Liver (tissue), 9 donors: Measurements from ENCODE around the gene FOXL1. TPM values are rescaled to one million over a fixed set of nuclear protein-coding genes. Genes with fewer than 3 reads are reported as not detected.
A peak's percentile ranks its signal among the peaks of the same experiment; 100 is the strongest.

Experiments
- DNase-seq: peaks from one replicate; pipeline ENCODE4 v3.0.0-alpha.2; 2017; ENCODE audit warnings: low spot score
- H3K27ac ChIP-seq, 2 donors: one replicate each; pipeline ENCODE4 v1.7.0; 2013; ENCODE audit warnings: inconsistent platforms in 2 of 2, low read length in 2 of 2, control low read depth in 1 of 2, low read depth in 1 of 2, mild to moderate bottlenecking in 1 of 2
- H3K27me3 ChIP-seq, 4 donors: one replicate each; pipeline versions ENCODE4 v1.6.1 to v1.7.0; 2013; ENCODE audit warnings: low read length in 3 of 4, inconsistent platforms in 1 of 4, mild to moderate bottlenecking in 1 of 4, moderate library complexity in 1 of 4; ENCODE audit not compliant: control insufficient read depth in 4 of 4, insufficient read depth in 4 of 4
- H3K36me3 ChIP-seq, 4 donors: one replicate each; pipeline versions ENCODE4 v1.6.1 to v1.7.0; 2013; ENCODE audit warnings: low read length in 3 of 4, mild to moderate bottlenecking in 3 of 4, low read depth in 1 of 4, moderate library complexity in 1 of 4; ENCODE audit not compliant: control insufficient read depth in 4 of 4, insufficient read depth in 3 of 4
- H3K4me1 ChIP-seq, 4 donors: one replicate each; pipeline versions ENCODE4 v1.6.1 to v1.7.0; 2013; ENCODE audit warnings: low read length in 3 of 4, mild to moderate bottlenecking in 3 of 4, moderate library complexity in 1 of 4; ENCODE audit not compliant: control insufficient read depth in 4 of 4, insufficient read depth in 4 of 4
- H3K4me3 ChIP-seq, 3 donors: one replicate each; pipeline versions ENCODE4 v1.6.1 to v1.7.0; 2013; ENCODE audit warnings: low read length in 3 of 3, control low read depth in 1 of 3, low read depth in 1 of 3, mild to moderate bottlenecking in 1 of 3
- H3K9ac ChIP-seq, 2 donors: one replicate each; pipeline ENCODE4 v1.7.0; 2013; ENCODE audit warnings: low read length in 2 of 2, mild to moderate bottlenecking in 2 of 2, moderate library complexity in 2 of 2, control low read depth in 1 of 2, low read depth in 1 of 2
- H3K9me3 ChIP-seq, 4 donors: one replicate each; pipeline versions ENCODE4 v1.6.1 to v1.7.0; 2013; ENCODE audit warnings: low read length in 3 of 4; ENCODE audit not compliant: control insufficient read depth in 4 of 4
- EGR1 ChIP-seq, 2 donors: IDR thresholded peaks; 2 replicates each; pipeline ENCODE4 v1.6.1; 2016 to 2018; ENCODE audit warnings: antibody characterized with exemption in 2 of 2, low read depth in 2 of 2
- FOXA1 ChIP-seq: IDR thresholded peaks from 2 replicates; pipeline ENCODE4 v1.6.1; 2016; ENCODE audit warnings: antibody characterized with exemption
- FOXA2 ChIP-seq: IDR thresholded peaks from 2 replicates; pipeline ENCODE4 v1.6.1; 2016; ENCODE audit warnings: antibody characterized with exemption
- HNF4A ChIP-seq, 2 donors: conservative IDR thresholded peaks; 2 replicates each; pipeline ENCODE4 v1.6.1; 2016; ENCODE audit warnings: antibody characterized with exemption in 2 of 2, mild to moderate bottlenecking in 2 of 2
- HNF4G ChIP-seq: IDR thresholded peaks from 2 replicates; pipeline ENCODE4 v1.6.1; 2016; ENCODE audit warnings: antibody characterized with exemption
- JUND ChIP-seq, 2 donors: IDR thresholded peaks; 2 replicates each; pipeline ENCODE4 v1.6.1; 2016; ENCODE audit warnings: antibody characterized with exemption in 2 of 2
- NR2F2 ChIP-seq: IDR thresholded peaks from 2 replicates; pipeline ENCODE4 v1.6.1; 2016; ENCODE audit warnings: antibody characterized with exemption
- RAD21 ChIP-seq, 2 donors: IDR thresholded peaks; 2 replicates each; pipeline ENCODE4 v1.6.1; 2016; ENCODE audit warnings: antibody characterized with exemption in 2 of 2, mild to moderate bottlenecking in 2 of 2
- SP1 ChIP-seq: IDR thresholded peaks from 2 replicates; pipeline ENCODE4 v1.6.1; 2018; ENCODE audit warnings: antibody characterized with exemption, mild to moderate bottlenecking
- TAF1 ChIP-seq: conservative IDR thresholded peaks from 2 replicates; pipeline ENCODE4 v1.6.1; 2016; ENCODE audit warnings: antibody characterized with exemption, mild to moderate bottlenecking
- WGBS: extraction: QIAGEN DNeasy Blood & Tissue Kit; methylation state at CpG from one replicate; pipeline ENCODE4 v1.1.7; 2013; 5-methylcytosine and 5-hydroxymethylcytosine counted together
- polyA plus RNA-seq, 2 donors: library from polyadenylated mRNA; stranded (reverse) in 1 of 2; unstranded in 1 of 2; fragments of 200-250 nt in 1 of 2; fragments of >200 nt in 1 of 2; fragmentation: Nextera tagmentation in 1 of 2; extraction: Ambion mirVana in 1 of 2; gene quantifications; one replicate each; pipeline versions ENCODE4 v1.2.1 to v1.2.3, GENCODE V29; 2013 to 2015
- total RNA-seq, 2 donors: library from RNA; depleted of rRNA; stranded (reverse); fragments of >200 nt; gene quantifications; one replicate each; pipeline ENCODE4 v1.2.3, GENCODE V29; 2014
- TF ChIP-seq, protein P1 (sequence below): IDR thresholded peaks from 2 replicates; pipeline ENCODE4 v1.6.1; 2016; ENCODE audit warnings: antibody characterized with exemption
- TF ChIP-seq, protein P2 (sequence below): IDR thresholded peaks from 2 replicates; pipeline ENCODE4 v1.6.1; 2016; ENCODE audit warnings: antibody characterized with exemption, mild to moderate bottlenecking
- TF ChIP-seq, protein P3 (sequence below): IDR thresholded peaks from 2 replicates; pipeline ENCODE4 v1.6.1; 2016; ENCODE audit warnings: antibody characterized with exemption
- TF ChIP-seq, protein P4 (sequence below): IDR thresholded peaks from 2 replicates; pipeline ENCODE4 v1.6.1; 2016; ENCODE audit warnings: antibody characterized with exemption
- TF ChIP-seq, protein P5 (sequence below): fragments of 150-350 bp; IDR thresholded peaks from 2 replicates; pipeline ENCODE4 v1.5.1; 2017; ENCODE audit warnings: improper control_type of control experiment, low read depth, low read length; ENCODE audit not compliant: missing input control
- donor health status: healthy.
- donor health status: healthy.
- donor health status: healthy.
- donor health status: healthy.
- donor health status: healthy.

Gene FOXL1
- total and polyA plus RNA-seq, 4 donors, result 0.05 to 0.06 TPM; not detected in 2

DNA sequence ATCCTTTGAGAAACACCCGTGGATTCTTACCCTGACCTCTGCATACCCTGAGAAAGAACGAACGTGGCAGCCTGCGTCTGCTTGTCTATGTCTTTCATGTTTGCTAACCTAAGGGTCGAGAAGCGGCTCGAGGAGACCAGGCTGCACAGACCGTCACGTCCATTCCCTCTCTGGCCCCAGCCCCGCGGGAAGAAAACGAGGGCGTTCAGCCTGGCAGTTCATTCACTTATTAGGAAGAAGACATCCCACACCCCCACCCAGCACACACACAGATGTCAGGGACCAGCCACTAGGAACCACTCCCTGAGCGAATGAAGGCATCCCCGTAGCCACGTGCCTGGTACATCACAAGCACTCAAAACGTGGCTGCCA, 22.7 kb upstream of the FOXL1 start:
- H3K27ac ChIP-seq, result no peak overlapping the region

DNA sequence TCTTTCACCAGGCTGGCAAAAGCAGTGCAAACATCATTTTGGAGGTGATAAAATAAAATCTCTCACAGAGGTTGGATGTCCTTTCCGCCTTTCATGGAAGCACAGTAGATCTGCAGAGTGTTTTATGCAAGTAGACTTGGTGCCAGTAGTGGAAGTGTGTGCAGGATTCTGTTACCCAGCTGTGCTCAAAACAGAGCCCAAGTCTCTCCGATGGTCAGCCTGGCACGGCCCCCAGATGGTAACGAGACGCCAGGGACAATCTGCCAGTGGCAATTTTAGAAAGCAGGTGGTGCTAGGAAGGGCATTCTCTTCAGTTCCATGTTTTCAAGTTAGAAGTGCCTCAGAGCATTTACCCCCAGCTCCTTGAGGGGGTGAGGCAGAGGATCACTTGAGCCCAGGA, 21.8 kb upstream of the FOXL1 start:
- Histone ChIP-seq H3K4me3 (no peak overlapping the region), H3K9ac (no peak overlapping the region), H3K9me3 (no peaks in the 10 kb centered on the region), H3K27ac (no peak overlapping the region), H3K36me3 (peaks cover 0 to 4% (median 1%) of the 10 kb centered on the region in 4 donors), H3K4me1 (peaks cover 0 to 16% (median 12%) of the 10 kb centered on the region in 4 donors), H3K27me3 (peaks cover 0 to 4% (median 0%) of the 10 kb centered on the region in 4 donors)
- TF ChIP-seq TAF1 (no peak), JUND (IDR thresholded peaks at IDR 0.05) (no peak), HNF4A (conservative IDR thresholded peaks at IDR 0.05) (no peak), FOXA2 (no peak)
- TF ChIP-seq, protein P1, sequence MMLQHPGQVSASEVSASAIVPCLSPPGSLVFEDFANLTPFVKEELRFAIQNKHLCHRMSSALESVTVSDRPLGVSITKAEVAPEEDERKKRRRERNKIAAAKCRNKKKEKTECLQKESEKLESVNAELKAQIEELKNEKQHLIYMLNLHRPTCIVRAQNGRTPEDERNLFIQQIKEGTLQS, result no peak
- TF ChIP-seq, protein P2, sequence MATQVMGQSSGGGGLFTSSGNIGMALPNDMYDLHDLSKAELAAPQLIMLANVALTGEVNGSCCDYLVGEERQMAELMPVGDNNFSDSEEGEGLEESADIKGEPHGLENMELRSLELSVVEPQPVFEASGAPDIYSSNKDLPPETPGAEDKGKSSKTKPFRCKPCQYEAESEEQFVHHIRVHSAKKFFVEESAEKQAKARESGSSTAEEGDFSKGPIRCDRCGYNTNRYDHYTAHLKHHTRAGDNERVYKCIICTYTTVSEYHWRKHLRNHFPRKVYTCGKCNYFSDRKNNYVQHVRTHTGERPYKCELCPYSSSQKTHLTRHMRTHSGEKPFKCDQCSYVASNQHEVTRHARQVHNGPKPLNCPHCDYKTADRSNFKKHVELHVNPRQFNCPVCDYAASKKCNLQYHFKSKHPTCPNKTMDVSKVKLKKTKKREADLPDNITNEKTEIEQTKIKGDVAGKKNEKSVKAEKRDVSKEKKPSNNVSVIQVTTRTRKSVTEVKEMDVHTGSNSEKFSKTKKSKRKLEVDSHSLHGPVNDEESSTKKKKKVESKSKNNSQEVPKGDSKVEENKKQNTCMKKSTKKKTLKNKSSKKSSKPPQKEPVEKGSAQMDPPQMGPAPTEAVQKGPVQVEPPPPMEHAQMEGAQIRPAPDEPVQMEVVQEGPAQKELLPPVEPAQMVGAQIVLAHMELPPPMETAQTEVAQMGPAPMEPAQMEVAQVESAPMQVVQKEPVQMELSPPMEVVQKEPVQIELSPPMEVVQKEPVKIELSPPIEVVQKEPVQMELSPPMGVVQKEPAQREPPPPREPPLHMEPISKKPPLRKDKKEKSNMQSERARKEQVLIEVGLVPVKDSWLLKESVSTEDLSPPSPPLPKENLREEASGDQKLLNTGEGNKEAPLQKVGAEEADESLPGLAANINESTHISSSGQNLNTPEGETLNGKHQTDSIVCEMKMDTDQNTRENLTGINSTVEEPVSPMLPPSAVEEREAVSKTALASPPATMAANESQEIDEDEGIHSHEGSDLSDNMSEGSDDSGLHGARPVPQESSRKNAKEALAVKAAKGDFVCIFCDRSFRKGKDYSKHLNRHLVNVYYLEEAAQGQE, result no peak
- TF ChIP-seq, protein P3, sequence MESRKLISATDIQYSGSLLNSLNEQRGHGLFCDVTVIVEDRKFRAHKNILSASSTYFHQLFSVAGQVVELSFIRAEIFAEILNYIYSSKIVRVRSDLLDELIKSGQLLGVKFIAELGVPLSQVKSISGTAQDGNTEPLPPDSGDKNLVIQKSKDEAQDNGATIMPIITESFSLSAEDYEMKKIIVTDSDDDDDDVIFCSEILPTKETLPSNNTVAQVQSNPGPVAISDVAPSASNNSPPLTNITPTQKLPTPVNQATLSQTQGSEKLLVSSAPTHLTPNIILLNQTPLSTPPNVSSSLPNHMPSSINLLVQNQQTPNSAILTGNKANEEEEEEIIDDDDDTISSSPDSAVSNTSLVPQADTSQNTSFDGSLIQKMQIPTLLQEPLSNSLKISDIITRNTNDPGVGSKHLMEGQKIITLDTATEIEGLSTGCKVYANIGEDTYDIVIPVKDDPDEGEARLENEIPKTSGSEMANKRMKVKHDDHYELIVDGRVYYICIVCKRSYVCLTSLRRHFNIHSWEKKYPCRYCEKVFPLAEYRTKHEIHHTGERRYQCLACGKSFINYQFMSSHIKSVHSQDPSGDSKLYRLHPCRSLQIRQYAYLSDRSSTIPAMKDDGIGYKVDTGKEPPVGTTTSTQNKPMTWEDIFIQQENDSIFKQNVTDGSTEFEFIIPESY, result no peak
- 69% methylated on average over 5 of the region's 5 CpGs for WGBS
- no peak for DNase-seq

More for the DNA sequence above, 22.7 kb upstream of the FOXL1 start:
- WGBS, result 37% methylated on average over 17 of the region's 17 CpGs
- no peak for DNase-seq
- Histone ChIP-seq H3K27me3 (peaks cover 0 to 4% (median 0%) of the 10 kb centered on the region in 4 donors), H3K9ac (no peak overlapping the region), H3K9me3 (no peaks in the 10 kb centered on the region), H3K4me3 (peak overlapping the region; percentile 91 to 99 (median 93)), H3K36me3 (peaks cover 0 to 7% (median 3%) of the 10 kb centered on the region in 4 donors), H3K4me1 (peaks cover 0 to 16% (median 12%) of the 10 kb centered on the region in 4 donors)
- TF ChIP-seq FOXA1 (no peak), HNF4G (no peak), TAF1 (no peak), SP1 (no peak), FOXA2 (no peak), RAD21 (IDR thresholded peaks at IDR 0.05) (no peak), JUND (IDR thresholded peaks at IDR 0.05) (no peak), EGR1 (IDR thresholded peaks at IDR 0.05; ENCODE audit: low read depth in 2 of 2) (no peak), HNF4A (conservative IDR thresholded peaks at IDR 0.05) (no peak), NR2F2 (no peak)
- TF ChIP-seq, protein P2, result no peak
- TF ChIP-seq, protein P4, sequence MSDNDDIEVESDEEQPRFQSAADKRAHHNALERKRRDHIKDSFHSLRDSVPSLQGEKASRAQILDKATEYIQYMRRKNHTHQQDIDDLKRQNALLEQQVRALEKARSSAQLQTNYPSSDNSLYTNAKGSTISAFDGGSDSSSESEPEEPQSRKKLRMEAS, result no peak
- TF ChIP-seq, protein P5, sequence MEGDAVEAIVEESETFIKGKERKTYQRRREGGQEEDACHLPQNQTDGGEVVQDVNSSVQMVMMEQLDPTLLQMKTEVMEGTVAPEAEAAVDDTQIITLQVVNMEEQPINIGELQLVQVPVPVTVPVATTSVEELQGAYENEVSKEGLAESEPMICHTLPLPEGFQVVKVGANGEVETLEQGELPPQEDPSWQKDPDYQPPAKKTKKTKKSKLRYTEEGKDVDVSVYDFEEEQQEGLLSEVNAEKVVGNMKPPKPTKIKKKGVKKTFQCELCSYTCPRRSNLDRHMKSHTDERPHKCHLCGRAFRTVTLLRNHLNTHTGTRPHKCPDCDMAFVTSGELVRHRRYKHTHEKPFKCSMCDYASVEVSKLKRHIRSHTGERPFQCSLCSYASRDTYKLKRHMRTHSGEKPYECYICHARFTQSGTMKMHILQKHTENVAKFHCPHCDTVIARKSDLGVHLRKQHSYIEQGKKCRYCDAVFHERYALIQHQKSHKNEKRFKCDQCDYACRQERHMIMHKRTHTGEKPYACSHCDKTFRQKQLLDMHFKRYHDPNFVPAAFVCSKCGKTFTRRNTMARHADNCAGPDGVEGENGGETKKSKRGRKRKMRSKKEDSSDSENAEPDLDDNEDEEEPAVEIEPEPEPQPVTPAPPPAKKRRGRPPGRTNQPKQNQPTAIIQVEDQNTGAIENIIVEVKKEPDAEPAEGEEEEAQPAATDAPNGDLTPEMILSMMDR, result no peak
